Astrocyte (in vitro differentiated cells and primary cell): ENCODE results near the gene GLIPR2.

Experiments
- EZH2 ChIP-seq: IDR thresholded peaks from 2 replicates; pipeline ENCODE4 v1.6.1; 2012; ENCODE audit warnings: mild to moderate bottlenecking, low read length, inconsistent platforms; ENCODE audit not compliant: insufficient read depth
- TF ChIP-seq, protein P1 (sequence below): IDR thresholded peaks from 2 replicates; pipeline ENCODE4 v1.5.1; 2011; ENCODE audit warnings: low read depth, mild to moderate bottlenecking, inconsistent platforms, low read length, moderate library complexity; ENCODE audit not compliant: insufficient read depth

DNA sequence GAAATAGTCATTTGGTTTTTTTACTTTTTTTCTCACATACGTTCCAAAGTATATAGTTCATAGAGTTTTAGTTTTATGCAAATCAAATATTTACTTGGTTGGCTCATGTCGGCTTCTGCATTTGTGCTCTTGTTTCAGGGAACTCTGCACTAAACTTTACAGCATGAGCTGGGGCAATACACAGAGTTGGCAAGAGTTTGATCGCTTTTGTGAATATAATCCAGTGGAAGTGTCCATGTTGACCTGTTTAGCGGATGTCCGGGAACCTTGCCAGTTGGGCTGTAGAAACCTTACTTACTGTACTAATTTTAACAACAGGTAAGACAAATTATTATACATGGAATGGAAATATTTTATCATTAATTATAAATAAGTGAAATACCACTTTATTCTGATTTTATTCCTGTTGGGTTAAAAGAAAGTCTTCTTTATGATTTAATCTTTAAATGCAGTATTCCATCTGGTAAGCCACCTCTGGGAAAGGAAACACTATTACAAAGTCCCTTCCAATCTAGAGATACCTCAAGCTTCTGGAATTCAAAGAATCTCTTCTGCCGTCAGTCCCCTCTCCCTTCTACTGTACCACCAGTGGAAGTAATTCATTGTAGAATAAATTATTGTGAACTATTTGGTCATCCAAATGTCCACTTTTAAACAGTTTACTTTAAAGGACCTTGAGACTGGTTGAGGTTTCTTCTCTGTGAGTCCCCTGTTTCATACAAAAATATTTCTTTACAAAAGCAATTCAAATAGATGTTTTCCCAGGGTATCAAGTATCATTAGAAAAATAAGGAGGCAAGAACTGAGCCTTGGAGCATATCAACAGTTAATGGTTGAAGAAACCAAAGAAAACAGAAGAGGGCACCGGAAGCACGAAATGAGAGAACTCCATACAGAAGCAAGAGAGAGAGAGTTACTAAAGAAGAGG is 45.2 kb upstream of the GLIPR2 start:
- TF ChIP-seq, protein P1, sequence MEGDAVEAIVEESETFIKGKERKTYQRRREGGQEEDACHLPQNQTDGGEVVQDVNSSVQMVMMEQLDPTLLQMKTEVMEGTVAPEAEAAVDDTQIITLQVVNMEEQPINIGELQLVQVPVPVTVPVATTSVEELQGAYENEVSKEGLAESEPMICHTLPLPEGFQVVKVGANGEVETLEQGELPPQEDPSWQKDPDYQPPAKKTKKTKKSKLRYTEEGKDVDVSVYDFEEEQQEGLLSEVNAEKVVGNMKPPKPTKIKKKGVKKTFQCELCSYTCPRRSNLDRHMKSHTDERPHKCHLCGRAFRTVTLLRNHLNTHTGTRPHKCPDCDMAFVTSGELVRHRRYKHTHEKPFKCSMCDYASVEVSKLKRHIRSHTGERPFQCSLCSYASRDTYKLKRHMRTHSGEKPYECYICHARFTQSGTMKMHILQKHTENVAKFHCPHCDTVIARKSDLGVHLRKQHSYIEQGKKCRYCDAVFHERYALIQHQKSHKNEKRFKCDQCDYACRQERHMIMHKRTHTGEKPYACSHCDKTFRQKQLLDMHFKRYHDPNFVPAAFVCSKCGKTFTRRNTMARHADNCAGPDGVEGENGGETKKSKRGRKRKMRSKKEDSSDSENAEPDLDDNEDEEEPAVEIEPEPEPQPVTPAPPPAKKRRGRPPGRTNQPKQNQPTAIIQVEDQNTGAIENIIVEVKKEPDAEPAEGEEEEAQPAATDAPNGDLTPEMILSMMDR = no peak
- no peak for TF ChIP-seq EZH2
